GM21360 (cell line): ENCODE data around the gene DYNLRB1.

Experiments
- ATAC-seq: cut with Tn5 transposase; IDR thresholded peaks from one replicate; pipeline ENCODE4 v1.9.1; 2021; ENCODE audit warnings: mild to moderate bottlenecking, moderate library complexity; ENCODE audit not compliant: unreplicated experiment

The DYNLRB1 gene

DNA sequence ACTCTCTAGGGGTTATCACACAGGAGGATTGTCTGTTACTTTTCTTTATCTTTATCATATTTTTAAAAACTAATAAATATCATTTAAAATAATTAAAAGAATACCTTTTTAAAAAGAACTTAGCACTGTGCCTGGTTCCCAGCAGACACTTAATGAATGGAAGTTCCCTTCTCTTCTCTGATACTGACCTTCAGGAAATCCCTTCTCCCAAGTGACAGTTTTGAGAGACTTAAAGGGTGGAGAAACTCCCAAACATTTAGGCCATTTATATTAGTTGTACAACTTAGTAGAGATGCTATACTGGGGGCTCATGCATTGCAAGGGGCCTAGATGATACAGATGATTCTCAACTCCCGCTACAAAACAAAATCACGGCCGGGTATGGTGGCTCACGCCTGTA, 60.8 kb downstream of the DYNLRB1 start:
- ATAC-seq = no peak

DNA sequence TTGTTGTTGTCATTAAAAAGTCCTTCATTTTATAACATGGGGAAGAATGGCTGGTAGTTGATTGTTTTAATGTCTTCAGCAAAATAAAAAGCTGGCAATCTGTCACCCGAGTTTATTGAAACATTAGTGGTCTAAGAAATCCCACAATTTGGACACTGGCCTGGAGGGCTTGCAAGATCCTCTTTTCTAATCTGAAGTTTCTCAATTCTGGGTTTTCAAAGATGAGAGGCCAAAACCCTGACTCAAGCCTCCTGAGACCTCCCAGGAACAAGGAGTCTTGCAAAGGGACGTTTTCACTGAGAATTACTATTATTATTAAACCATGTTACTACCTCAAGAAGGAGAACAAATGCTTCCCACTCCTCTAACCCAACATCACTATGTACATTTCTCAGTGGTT, 61.8 kb downstream of the DYNLRB1 start:
- no peak for ATAC-seq

DNA sequence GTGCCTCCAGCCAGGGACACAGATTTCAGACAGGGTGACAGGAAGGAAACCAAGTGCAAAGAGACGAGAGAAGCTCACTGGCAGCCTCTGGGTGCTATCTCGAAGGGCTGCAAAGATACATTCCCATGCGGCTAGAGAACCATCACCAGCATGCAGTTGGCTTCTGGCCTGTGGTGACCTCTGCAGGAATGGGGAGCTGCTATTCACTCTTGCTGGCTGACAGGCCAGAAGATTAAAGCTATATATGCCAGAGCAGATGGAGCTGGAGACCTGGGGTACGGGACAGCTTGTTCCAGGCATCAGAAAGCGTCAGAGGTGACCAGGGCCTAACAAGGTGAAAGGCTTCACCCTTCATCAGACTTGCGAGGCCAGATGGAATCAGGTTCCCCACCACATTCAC, 62.3 kb downstream of the DYNLRB1 start:
- ATAC-seq = no peak

DNA sequence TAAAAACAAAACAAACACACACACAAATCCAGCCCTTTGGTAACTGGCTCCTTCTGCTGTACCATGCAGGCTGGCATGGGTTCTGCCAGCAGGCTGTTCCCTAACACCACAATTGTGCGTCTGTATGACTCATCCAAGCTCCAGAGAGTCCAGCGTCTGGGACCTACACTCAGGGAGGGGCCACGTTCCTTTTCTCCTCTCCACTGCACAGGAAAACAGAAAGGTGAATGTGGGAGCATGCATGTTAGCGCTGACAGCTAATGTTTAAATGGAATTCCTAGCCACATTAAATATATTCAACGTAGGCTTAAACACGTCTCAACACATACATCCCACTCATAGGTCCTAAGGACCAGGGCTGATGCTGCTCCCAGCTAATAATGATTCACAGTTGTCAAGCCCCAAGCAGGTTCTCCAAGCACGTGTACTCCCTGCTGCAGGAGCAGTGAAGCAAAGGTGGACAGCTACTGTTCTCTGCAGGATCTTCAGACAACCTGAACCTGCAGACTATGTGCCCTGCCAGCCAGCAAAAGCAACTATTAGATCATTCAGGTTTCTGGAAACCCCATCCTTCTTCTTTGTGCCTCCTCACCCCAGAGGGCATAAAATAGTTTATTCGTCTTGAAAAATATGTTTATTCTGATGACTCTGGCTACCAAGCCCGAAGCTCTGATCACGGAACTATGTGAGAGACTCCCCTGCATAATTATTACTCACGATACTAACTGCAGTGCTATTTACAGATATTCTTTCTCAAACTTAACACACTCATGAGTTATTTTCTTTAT, 63.2 kb downstream of the DYNLRB1 start:
- no peak for ATAC-seq

DNA sequence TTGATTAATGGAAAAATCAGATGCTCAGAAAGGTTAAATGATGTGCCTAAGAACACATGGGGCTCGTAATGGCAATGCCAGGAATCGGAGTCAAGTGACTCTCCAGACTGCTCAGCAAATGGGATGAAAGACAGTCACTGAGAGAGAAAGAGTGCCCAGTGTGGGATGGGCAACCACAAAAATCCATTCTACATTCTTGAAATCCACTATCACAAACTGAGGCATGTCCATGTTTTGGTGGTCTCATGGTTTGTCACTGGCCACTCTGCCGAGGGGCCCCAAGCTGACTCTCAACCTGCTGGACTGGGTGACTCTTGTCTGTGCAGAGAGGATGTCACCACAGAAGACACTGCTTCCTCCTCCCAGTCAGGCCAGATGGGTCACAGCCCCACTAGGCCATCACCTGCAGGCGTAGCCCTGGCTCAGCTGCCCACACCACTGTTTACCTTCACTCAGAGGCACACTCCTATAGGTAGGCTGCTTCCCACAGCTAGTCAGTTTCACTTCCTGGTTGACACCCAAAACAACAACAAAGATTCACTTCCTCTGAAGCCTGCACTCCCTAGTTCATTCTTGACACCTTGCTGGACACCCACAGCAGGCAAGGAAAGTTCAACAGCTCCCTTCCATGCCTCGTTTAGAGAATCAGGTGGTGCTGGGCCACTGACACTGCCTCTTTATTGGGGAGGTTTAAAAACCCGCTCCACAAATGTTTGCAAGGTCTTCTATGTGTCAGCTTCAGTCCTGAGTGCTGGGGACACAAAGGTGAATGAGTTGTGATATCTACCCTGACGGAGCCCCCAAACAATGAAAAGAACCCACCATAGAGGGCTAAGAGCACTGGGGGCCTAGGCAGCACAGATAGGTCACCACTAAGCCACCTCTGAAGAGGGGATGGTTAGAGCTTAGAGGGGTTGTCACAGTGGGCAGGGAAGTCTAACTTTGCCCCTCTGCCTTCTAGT, 64.0 kb downstream of the DYNLRB1 start:
- peak; percentile 61 for ATAC-seq

DNA sequence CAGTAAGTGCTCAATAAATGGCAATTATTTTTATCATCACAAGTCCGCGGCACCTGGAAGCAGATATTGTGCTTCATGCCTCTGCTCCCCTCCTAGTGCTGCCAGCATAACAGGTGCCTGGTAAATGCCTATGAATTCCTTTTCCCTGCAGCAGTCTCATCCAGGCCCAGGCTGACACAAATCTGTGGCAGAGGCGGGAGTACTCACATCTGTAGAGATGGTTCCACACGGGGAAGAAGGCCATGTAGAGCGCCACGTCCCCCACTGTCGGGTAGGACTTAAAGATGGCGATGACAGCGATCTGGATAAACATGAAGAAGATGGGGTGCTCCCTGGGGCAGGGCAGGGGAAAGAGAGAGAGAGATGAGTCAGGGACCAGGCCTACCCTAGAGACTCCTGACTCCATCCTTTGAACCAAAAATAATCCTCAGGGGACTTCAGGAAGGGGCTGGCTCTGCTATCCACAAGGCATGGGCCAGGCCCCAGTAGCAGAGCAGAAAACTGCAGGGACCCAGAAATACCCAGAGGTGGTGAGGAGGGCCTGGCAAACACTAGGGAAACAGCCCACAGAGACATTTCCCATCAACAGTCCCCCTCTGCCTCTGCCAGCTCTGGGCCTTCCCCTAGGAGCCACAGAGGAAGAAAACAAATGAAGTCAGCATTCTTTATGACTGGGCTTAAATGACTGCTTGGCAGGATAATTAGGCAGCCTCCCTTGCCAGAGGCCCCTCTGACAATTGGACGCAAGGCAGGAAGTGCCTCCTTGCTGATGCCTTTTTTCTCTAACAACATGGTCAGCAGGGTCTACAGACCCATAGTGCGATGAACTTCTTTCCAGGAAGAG, 65.3 kb downstream of the DYNLRB1 start:
- no peak for ATAC-seq

DNA sequence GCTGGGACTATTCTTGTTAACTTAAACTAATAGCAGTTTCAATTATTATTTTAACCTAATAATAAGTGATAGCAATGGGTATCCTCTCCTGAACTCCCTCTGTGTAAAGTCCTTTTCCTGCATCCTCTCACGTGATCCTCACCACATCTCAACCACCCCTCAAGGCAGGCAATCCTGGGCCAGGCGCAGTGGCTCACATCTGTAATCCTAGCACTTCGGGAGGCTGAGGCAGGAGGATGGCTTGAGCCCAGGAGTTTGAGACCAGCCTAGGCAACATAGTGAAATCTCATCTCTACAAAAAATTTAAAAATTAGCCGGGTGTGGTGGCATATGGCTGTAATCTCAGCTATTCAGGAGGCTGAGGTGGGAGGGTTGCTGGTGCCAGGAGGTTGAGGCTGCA, 66.0 kb downstream of the DYNLRB1 start:
- no peak for ATAC-seq

DNA sequence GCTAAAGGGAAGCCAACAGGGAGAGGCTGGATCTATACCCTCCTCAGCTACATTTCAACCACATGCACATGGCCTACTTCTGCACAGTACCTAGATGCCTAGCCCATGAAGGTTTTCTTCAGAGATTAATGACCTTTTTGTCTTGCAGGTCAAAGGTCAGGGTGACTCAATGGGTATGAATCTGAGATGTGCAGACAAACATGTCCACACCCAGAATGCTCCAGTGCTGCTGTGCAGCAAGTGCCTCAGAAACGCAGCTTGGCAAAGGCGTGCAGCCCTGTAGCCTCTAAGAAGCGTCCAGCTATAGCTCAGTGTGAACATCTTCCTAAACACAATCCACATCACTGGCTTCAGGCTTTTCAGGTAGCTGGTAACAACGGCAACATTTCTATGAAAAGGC, 66.7 kb downstream of the DYNLRB1 start:
- no peak for ATAC-seq

DNA sequence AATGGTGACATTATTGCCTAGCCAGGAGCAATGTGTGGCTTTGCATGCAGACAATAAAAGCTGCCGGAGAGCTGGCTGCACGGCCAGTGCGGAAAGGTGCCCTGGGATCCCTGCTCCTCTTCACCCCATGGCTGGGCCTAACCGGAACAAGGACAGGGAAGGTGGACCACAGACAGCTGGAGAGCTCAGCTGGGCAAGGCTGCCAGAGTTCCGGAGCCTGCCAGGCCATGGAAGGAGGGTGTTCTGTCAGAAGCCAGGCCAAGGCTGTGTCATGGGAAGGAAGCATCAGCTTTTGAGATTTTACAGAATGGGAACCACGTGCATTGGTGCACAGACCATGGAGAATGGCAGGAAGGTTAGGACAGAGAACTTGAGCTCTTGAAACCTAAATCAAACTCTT, 67.3 kb downstream of the DYNLRB1 start:
- ATAC-seq = no peak

DNA sequence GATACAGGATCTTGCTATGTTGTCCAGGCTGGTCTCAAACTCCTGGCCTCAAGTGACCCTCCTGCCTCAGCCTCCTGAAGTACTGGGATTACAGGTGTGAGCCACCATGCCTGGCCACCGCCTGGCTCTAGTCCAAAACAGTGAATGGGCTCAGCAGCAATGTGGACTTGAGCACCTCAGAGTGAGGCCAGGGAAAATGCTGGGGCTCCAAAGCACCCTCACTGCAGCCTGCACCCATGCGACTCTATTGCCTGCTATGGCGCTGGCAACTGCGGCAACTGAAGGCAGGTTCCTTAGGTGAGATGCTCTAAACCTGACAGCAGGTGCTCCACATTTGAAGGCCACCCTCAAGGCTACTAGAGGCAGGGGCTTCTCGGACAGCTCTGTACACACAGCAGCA, 68.8 kb downstream of the DYNLRB1 start:
- ATAC-seq = no peak

DNA sequence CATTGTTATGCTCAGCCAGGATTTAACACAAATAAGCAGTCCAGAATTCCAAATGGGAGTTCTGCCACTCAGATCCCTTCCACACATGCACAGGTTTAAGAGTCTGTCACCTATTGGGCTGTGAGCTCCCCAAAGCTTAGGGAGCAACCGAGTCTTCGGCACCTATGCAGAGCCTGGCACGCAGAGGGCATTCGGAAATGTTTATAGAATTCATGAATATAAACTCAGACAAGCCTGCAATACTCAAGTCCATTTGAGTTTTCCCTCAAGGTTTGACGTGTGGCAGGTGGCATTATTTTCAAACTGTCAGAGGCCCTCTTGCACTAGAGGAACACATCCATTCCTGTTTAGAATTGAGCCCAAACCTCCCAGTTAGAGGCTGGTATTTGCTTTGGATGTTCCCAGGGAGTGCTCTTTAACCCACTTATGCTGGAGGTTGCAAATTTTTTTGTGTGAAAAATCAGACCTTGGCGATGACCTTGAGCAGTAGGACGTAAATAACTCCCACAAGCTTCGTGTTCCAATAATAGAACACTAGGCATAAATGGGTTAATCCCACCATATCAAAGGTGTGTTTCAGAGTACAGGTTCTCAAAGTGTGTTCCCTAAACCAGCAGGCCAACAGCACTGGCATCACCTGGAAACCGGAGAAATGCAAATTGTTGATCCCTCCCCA, 70.4 kb downstream of the DYNLRB1 start:
- no peak for ATAC-seq
